ENCODE data around the gene CCDC138.

DNA sequence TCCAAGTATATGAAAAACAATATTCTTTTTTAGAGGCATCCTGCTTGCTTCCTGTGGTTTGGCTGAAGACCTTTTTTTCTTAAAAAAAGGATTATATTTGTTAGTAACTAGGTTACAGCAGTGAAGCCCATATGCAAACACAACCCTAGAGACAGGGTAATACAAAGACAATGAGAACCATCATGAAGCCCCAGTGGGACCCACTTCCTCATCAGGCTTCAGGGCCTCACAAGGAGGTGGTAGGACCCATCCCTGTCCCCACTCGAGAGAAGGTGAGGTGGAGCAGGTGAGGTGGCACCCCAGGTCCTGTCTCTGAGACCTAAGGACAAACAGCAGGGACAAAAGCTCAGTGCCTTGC, 122.1 kb downstream of the CCDC138 start:
- TF ChIP-seq, protein P1, sequence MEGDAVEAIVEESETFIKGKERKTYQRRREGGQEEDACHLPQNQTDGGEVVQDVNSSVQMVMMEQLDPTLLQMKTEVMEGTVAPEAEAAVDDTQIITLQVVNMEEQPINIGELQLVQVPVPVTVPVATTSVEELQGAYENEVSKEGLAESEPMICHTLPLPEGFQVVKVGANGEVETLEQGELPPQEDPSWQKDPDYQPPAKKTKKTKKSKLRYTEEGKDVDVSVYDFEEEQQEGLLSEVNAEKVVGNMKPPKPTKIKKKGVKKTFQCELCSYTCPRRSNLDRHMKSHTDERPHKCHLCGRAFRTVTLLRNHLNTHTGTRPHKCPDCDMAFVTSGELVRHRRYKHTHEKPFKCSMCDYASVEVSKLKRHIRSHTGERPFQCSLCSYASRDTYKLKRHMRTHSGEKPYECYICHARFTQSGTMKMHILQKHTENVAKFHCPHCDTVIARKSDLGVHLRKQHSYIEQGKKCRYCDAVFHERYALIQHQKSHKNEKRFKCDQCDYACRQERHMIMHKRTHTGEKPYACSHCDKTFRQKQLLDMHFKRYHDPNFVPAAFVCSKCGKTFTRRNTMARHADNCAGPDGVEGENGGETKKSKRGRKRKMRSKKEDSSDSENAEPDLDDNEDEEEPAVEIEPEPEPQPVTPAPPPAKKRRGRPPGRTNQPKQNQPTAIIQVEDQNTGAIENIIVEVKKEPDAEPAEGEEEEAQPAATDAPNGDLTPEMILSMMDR (conservative IDR thresholded peaks at IDR 0.05; ENCODE audit: low read length): no peak
- TF ChIP-seq EZH2phosphoT487 (IDR thresholded peaks at IDR 0.05; ENCODE audit: borderline replicate concordance, low read depth, low read length): no peak
